Right lung (tissue), 5 donors: ENCODE data around the gene CENPP. TPM values are rescaled to one million over a fixed set of nuclear protein-coding genes. Genes with fewer than 3 reads are reported as not detected.
"Not testable (repeated sequence)": the region's sequence is repeated elsewhere in the genome, so short reads cannot be mapped to it uniquely, and the experiment has no call there.

ENCODE experiments used
- DNase-seq, 2 donors: peaks; one replicate each; pipeline ENCODE4 v3.0.0-alpha.2; 2013
- polyA plus RNA-seq, 5 donors: library from polyadenylated mRNA; unstranded; fragments of 120-200 nt; gene quantifications; one replicate each; pipeline versions ENCODE4 v1.2.1 to v1.2.3, GENCODE V29; 2013; ENCODE audit warnings: inconsistent platforms in 1 of 5, low replicate concordance in 1 of 5; ENCODE audit not compliant: insufficient read length in 5 of 5, insufficient read depth in 1 of 5

Gene CENPP
- polyA plus RNA-seq, 5 donors, result 3.5 to 7.0 (median 5.9) TPM

GRCh38 chr9:92614763-92615461, 289.2 kb downstream of the CENPP start:
- DNase-seq, result no peak

- no peak for DNase-seq
Measured at GRCh38 chr9:92615790-92616189, 290.0 kb downstream of the CENPP start.

- peak; percentile 75 to 80 for DNase-seq
Measured at GRCh38 chr9:92616199-92616641, 290.5 kb downstream of the CENPP start.

- peak in 1 of 2 donors; percentile 58 for DNase-seq
Measured at GRCh38 chr9:92616655-92617111, 290.9 kb downstream of the CENPP start.

GRCh38 chr9:92617195-92617813, 291.6 kb downstream of the CENPP start:
- DNase-seq, result no peak

- DNase-seq, result no peak
Measured at GRCh38 chr9:92617951-92618510, 292.3 kb downstream of the CENPP start.

GRCh38 chr9:92618633-92619225, 293.0 kb downstream of the CENPP start:
- no peak for DNase-seq

- no peak for DNase-seq
Measured at GRCh38 chr9:92619601-92620300, 294.0 kb downstream of the CENPP start.

GRCh38 chr9:92620845-92621244, 295.1 kb downstream of the CENPP start:
- DNase-seq, result no peak

GRCh38 chr9:92623936-92624335, 298.2 kb downstream of the CENPP start:
- DNase-seq, result not testable (repeated sequence)

- DNase-seq, result no peak
Measured at GRCh38 chr9:92626484-92626883, 300.7 kb downstream of the CENPP start.

GRCh38 chr9:92627651-92628050, 301.9 kb downstream of the CENPP start:
- no peak for DNase-seq

GRCh38 chr9:92631452-92632343, 305.9 kb downstream of the CENPP start:
- no peak for DNase-seq

GRCh38 chr9:92632641-92633040, 306.9 kb downstream of the CENPP start:
- DNase-seq, result no peak

- no peak for DNase-seq
Measured at GRCh38 chr9:92633614-92634278, 308.0 kb downstream of the CENPP start.

GRCh38 chr9:92634712-92635605, 309.2 kb downstream of the CENPP start:
- peak; percentile 65 to 76 for DNase-seq

GRCh38 chr9:92635760-92636159, 310.0 kb downstream of the CENPP start:
- DNase-seq, result no peak

GRCh38 chr9:92636627-92637026, 310.9 kb downstream of the CENPP start:
- DNase-seq, result no peak

GRCh38 chr9:92637326-92637725, 311.6 kb downstream of the CENPP start:
- DNase-seq, result no peak
